MCF 10A (cell line): Measurements from ENCODE around the gene PARD3B. TPM values are rescaled to one million over a fixed set of nuclear protein-coding genes. Genes with fewer than 3 reads are reported as not detected.

ENCODE experiments used
- BruUV-seq: library from RNA; stranded (reverse); fragments of 400-500 nt; replicated peaks from 2 replicates; lab custom pipeline; 2021; lab: Mats Ljungman, UMichigan
- CTCF ChIA-PET: fragments of 300-600 bp; sonication (Branson Sonifier 250); formaldehyde crosslinking; extraction: SDS; loops from one replicate; lab custom pipeline; 2021; ENCODE audit warnings: antibody characterized with exemption, inconsistent platforms; lab: Yijun Ruan, JAX
- POLR2A ChIA-PET: fragments of 300-600, 350-650 bp; sonication (Branson Sonifier 250); formaldehyde crosslinking; extraction: SDS; loops from one replicate; lab custom pipeline; 2020; ENCODE audit warnings: antibody characterized with exemption, inconsistent platforms; lab: Yijun Ruan, JAX
- DNase-seq: peaks from one replicate; pipeline ENCODE4 v3.0.0-alpha.2; 2018; ENCODE audit not compliant: unreplicated experiment
- H3K27ac Mint-ChIP-seq: one replicate; pipeline ENCODE4 v1.8.0; 2022; ENCODE audit warnings: mild to moderate bottlenecking, low read depth, mixed read lengths; ENCODE audit not compliant: unreplicated experiment
- H3K27me3 Mint-ChIP-seq: one replicate; pipeline ENCODE4 v1.8.0; 2022; ENCODE audit warnings: mixed read lengths; ENCODE audit not compliant: insufficient read depth, unreplicated experiment
- H3K36me3 Mint-ChIP-seq: one replicate; pipeline ENCODE4 v1.8.0; 2022; ENCODE audit warnings: mild to moderate bottlenecking, moderate library complexity, mixed read lengths; ENCODE audit not compliant: insufficient read depth, unreplicated experiment
- H3K4me1 Mint-ChIP-seq: one replicate; pipeline ENCODE4 v1.8.0; 2022; ENCODE audit warnings: mixed read lengths; ENCODE audit not compliant: insufficient read depth, unreplicated experiment
- H3K4me3 Mint-ChIP-seq: one replicate; pipeline ENCODE4 v1.8.0; 2022; ENCODE audit warnings: mild to moderate bottlenecking, moderate library complexity, mixed read lengths; ENCODE audit not compliant: unreplicated experiment
- H3K9me3 Mint-ChIP-seq: one replicate; pipeline ENCODE4 v1.8.0; 2022; ENCODE audit warnings: mixed read lengths; ENCODE audit not compliant: unreplicated experiment
- intact Hi-C: fragments of 100-400 bp; cut with micrococcal nuclease; formaldehyde crosslinking; loops from 2 replicates; pipeline ENCODE4 v1.14.1; 2022
- total RNA-seq: library from RNA; stranded (reverse); gene quantifications from 2 replicates; pipeline ENCODE4 v1.2.3, GENCODE V29; 2022
- TF ChIP-seq, protein P1 (sequence below): fragments of 200-600 bp; IDR thresholded peaks from one replicate; pipeline ENCODE4 v1.8.0; 2022; ENCODE audit warnings: antibody characterized with exemption, mild to moderate bottlenecking; ENCODE audit not compliant: unreplicated experiment

Gene PARD3B
- total RNA-seq, 1 experiment from 2014 or later: 11.6 TPM

DNA sequence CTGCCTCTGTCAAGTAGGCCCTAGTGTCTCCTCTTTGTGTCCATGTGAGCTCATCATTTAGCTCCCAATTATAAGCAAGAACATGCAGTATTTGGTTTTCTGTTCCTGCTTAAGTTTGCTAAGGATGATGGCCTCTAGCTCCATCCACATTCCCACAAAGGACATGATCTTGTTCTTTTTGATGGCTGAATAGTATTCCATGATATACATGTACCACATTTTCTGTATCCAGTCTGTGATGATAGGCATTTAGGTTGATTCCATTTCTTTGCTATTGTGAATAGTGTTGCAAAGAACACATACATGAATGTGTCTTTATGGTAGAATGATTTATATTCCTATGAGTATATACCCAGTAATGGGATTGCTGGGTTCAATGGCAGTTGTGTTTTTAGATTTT, 263.2 kb downstream of the PARD3B start:
- Mint-ChIP-seq H3K4me1 (no peaks in the 10 kb centered on the region), H3K27me3 (no peaks in the 10 kb centered on the region), H3K4me3 (no peak overlapping the region), H3K36me3 (no peaks in the 10 kb centered on the region), H3K9me3 (peaks cover 38% of the 10 kb centered on the region), H3K27ac (no peak overlapping the region)
- TF ChIP-seq, protein P1, sequence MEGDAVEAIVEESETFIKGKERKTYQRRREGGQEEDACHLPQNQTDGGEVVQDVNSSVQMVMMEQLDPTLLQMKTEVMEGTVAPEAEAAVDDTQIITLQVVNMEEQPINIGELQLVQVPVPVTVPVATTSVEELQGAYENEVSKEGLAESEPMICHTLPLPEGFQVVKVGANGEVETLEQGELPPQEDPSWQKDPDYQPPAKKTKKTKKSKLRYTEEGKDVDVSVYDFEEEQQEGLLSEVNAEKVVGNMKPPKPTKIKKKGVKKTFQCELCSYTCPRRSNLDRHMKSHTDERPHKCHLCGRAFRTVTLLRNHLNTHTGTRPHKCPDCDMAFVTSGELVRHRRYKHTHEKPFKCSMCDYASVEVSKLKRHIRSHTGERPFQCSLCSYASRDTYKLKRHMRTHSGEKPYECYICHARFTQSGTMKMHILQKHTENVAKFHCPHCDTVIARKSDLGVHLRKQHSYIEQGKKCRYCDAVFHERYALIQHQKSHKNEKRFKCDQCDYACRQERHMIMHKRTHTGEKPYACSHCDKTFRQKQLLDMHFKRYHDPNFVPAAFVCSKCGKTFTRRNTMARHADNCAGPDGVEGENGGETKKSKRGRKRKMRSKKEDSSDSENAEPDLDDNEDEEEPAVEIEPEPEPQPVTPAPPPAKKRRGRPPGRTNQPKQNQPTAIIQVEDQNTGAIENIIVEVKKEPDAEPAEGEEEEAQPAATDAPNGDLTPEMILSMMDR: no peak
- intact Hi-C loops: no loop called here
- no TSS peak for BruUV-seq
- ChIA-PET CTCF (interaction anchor here (0.7 kb wide), 1 partner anchor 13 kb away, joined by 3 read pairs; no protein-coding TSS in a partner anchor), POLR2A (interaction anchor here (0.6 kb wide), 1 partner anchor 843 kb away, joined by 3 read pairs; no protein-coding TSS in a partner anchor)
- DNase-seq: no peak

DNA sequence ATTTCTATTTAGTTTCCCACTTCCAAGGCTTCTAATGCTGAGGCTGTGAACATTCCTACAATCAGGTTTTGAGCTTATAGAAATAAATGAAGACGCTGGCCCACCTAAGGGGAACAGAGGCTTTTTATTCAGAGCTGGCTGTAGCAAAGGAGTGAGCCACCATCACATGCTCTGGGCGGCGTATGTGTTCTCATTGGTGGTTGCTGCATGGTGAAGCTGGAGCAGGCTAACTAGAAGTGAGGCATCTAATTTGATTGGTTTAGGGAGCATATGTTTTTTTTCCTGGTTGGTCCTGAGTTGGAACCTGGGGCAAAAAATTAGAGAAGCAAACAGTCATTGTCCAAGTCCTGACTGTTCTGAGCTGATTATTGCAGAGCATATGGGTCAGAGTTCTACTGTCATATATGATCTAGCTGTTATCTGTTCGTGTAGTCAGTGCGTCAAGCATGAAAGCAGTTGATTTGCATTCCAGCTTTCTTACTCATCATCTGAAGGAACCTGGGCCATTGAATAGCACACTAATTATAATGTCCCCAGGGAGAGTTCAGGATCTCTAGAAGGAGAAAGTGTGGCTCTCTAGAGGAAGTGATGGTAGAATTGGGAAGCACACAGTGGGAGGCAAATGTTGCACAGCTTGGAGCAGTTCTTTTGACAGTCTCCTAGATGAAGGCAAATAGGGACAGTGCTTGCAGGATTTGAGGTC, 279.6 kb downstream of the PARD3B start:
- no peaks in the 10 kb centered on the region for H3K4me1 Mint-ChIP-seq
- ChIA-PET CTCF (interaction anchor here (1.4 to 1.7 kb wide), 3 partner anchors 8 to 33 kb away, joined by 3 to 7 read pairs (median 4); no protein-coding TSS in a partner anchor), POLR2A (interaction anchor here (0.7 kb wide), 1 partner anchor 482 kb away, joined by 4 read pairs; no protein-coding TSS in a partner anchor)
- no peak overlapping the region for H3K27ac Mint-ChIP-seq
- intact Hi-C loops: no loop called here
- peaks cover 5% of the 10 kb centered on the region for H3K36me3 Mint-ChIP-seq
- BruUV-seq: no TSS peak
- H3K4me3 Mint-ChIP-seq: no peak overlapping the region
- TF ChIP-seq, protein P1: no peak
- H3K27me3 Mint-ChIP-seq: no peaks in the 10 kb centered on the region
- DNase-seq: no peak
- H3K9me3 Mint-ChIP-seq: no peaks in the 10 kb centered on the region

DNA sequence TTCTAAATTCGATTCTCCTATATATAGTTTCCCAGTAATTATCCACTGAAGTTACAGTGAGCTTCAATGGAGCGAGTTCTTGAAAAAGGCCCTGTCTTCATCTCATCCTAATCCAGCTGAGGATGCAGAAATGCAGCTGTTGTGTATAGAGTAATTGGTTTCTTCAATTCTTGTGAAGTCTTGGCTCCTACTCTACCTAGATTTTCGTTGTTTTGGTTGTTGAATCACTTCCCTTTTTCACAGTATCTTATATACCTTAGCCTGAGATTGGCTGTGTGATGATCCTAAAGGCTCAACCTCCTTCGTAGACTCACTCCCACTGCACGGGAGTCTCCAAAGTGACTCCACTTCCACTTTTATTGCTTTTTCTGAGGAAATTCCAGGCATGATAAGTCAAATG, 280.4 kb downstream of the PARD3B start:
- CTCF ChIA-PET: no interaction called here
- H3K4me1 Mint-ChIP-seq: no peaks in the 10 kb centered on the region
- no peak for DNase-seq
- H3K9me3 Mint-ChIP-seq: no peaks in the 10 kb centered on the region
- intact Hi-C loops: no loop called here
- H3K27me3 Mint-ChIP-seq: no peaks in the 10 kb centered on the region
- POLR2A ChIA-PET: no interaction called here
- H3K4me3 Mint-ChIP-seq: no peak overlapping the region
- peaks cover 5% of the 10 kb centered on the region for H3K36me3 Mint-ChIP-seq
- no TSS peak for BruUV-seq
- TF ChIP-seq, protein P1: no peak
- no peak overlapping the region for H3K27ac Mint-ChIP-seq

DNA sequence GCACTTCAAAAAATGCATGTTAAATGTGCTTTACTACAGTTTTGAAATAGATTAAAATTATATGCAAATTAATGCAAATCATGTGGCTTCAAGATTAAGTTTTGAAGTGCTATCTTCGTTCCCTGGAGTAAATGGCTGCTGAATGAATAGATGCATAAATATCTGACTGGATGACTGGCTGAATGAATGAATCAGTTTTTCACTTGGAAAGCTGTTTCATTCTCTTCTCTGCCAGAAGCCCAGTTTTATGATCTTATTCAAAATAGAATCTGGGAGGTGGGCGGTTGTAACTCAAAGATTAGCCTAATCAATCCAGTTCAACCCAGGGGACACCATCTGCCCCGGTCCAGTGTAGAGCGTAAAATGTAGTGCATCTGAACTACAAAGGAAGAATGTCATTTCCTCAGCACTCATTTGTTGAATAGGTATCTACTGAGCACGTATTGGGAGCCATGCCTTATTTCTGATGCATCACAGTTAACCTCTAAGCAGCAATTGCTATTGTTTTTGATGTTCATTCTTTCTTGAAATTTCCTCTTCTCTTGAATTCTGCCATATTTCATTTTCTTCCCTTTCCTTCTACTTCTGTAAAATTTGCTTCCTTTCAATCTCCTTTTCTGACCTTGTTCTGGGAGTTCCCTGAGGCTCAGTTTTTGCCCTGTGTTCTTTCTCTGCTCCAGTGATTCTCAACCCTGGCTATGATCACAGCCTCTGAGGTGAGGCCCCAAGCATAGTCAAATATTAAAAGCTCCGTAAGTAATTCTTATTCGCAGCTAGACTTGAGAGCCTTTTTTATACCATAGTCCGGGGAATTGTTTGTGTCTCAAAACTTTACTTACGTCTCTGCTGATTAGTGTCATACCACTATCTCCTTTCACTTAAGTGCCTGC, 282.7 kb downstream of the PARD3B start:
- Mint-ChIP-seq H3K9me3 (no peaks in the 10 kb centered on the region), H3K36me3 (peaks cover 5% of the 10 kb centered on the region), H3K27me3 (no peaks in the 10 kb centered on the region), H3K4me3 (no peak overlapping the region), H3K4me1 (no peaks in the 10 kb centered on the region), H3K27ac (no peak overlapping the region)
- intact Hi-C loops: no loop called here
- POLR2A ChIA-PET: no interaction called here
- no peak for DNase-seq
- TF ChIP-seq, protein P1: no peak
- CTCF ChIA-PET: no interaction called here
- BruUV-seq: no TSS peak
